GM12872 (cell line): Measurements from ENCODE around the gene VWA5B1.

ENCODE experiments used
- CTCF ChIP-seq: IDR thresholded peaks from 3 replicates; pipeline ENCODE4 v1.5.1; 2011; ENCODE audit warnings: low read depth, mild to moderate bottlenecking, low read length, moderate library complexity; ENCODE audit not compliant: insufficient read depth

The VWA5B1 gene

GRCh38 chr1:20336105-20336605, 45.5 kb downstream of the VWA5B1 start:
- TF ChIP-seq CTCF, result no peak

- TF ChIP-seq CTCF, result no peak
Measured at GRCh38 chr1:20337581-20337980, 46.9 kb downstream of the VWA5B1 start.

GRCh38 chr1:20339811-20340457, 49.3 kb downstream of the VWA5B1 start:
- no peak for TF ChIP-seq CTCF

GRCh38 chr1:20342294-20343148, 51.8 kb downstream of the VWA5B1 start:
- no peak for TF ChIP-seq CTCF

GRCh38 chr1:20343149-20343937, 52.7 kb downstream of the VWA5B1 start:
- no peak for TF ChIP-seq CTCF

GRCh38 chr1:20343938-20344302, 53.2 kb downstream of the VWA5B1 start:
- no peak for TF ChIP-seq CTCF

- no peak for TF ChIP-seq CTCF
Measured at GRCh38 chr1:20344738-20345137, 54.1 kb downstream of the VWA5B1 start.
